Immature natural killer cell (primary cell): ENCODE results near the gene CNOT11. TPM values are rescaled to one million over a fixed set of nuclear protein-coding genes. Genes with fewer than 3 reads are reported as not detected.
A peak's percentile ranks its signal among the peaks of the same experiment; 100 is the strongest.
"Not testable (repeated sequence)": the region's sequence is repeated elsewhere in the genome, so short reads cannot be mapped to it uniquely, and the experiment has no call there.

Experiments used
- DNase-seq, 3 donors: peaks; one replicate each; pipeline ENCODE4 v3.0.0; 2022; ENCODE audit warnings: mixed read lengths in 1 of 3
- H3K27ac Mint-ChIP-seq, 6 donors: one replicate each; pipeline ENCODE4 v1.8.0; 2020; ENCODE audit warnings: mixed read lengths in 6 of 6, mild to moderate bottlenecking in 5 of 6, inconsistent platforms in 4 of 6, moderate library complexity in 3 of 6
- H3K27me3 Mint-ChIP-seq, 3 donors: one replicate each; pipeline ENCODE4 v1.8.0; 2020 to 2021; ENCODE audit warnings: low read depth in 3 of 3, mild to moderate bottlenecking in 3 of 3, mixed read lengths in 3 of 3, moderate library complexity in 3 of 3, inconsistent platforms in 1 of 3
- H3K36me3 Mint-ChIP-seq, 3 donors: one replicate each; pipeline ENCODE4 v1.8.0; 2020; ENCODE audit warnings: mixed read lengths in 3 of 3, inconsistent platforms in 2 of 3, mild to moderate bottlenecking in 2 of 3
- H3K4me1 Mint-ChIP-seq, 2 donors: one replicate each; pipeline ENCODE4 v1.8.0; 2020; ENCODE audit warnings: inconsistent platforms in 2 of 2, mild to moderate bottlenecking in 2 of 2, mixed read lengths in 2 of 2, moderate library complexity in 1 of 2
- H3K4me3 Mint-ChIP-seq, 5 donors: one replicate each; pipeline ENCODE4 v1.8.0; 2020; ENCODE audit warnings: mild to moderate bottlenecking in 5 of 5, mixed read lengths in 5 of 5, inconsistent platforms in 3 of 5, moderate library complexity in 3 of 5
- H3K9me3 Mint-ChIP-seq, 6 donors: one replicate each; pipeline ENCODE4 v1.8.0; 2020; ENCODE audit warnings: mild to moderate bottlenecking in 6 of 6, mixed read lengths in 6 of 6, inconsistent platforms in 4 of 6, moderate library complexity in 3 of 6
- polyA plus RNA-seq, 3 donors: library from polyadenylated mRNA; unstranded; fragments of 300-500 nt; fragmentation: Illumina TruSeq; gene quantifications; one replicate each; pipeline ENCODE4 v1.2.3, GENCODE V29; 2021

Gene CNOT11
- polyA plus RNA-seq, 3 donors from 2014 or later = 37.0 to 56.9 (median 39.3) TPM

GRCh38 chr2:101310834-101311695 is 58.4 kb downstream of the CNOT11 start:
- DNase-seq = peak in 2 of 3 donors; percentile 27 to 39
- Mint-ChIP-seq H3K27me3 (peaks cover 9 to 26% (median 20%) of the 10 kb centered on the region in 3 donors), H3K4me3 (peak overlapping the region; percentile 28 to 80 (median 63)), H3K36me3 (peaks cover 0 to under 1% (median 0%) of the 10 kb centered on the region in 3 donors), H3K9me3 (no peaks in the 10 kb centered on the region), H3K4me1 (peaks cover 64 to 68% of the 10 kb centered on the region in 2 donors), H3K27ac (peak overlapping the region; percentile 85 to 97 (median 92))

- Mint-ChIP-seq H3K36me3 (peaks cover 0 to 6% (median 4%) of the 10 kb centered on the region in 3 donors), H3K9me3 (no peaks in the 10 kb centered on the region), H3K27me3 (peaks cover 7 to 23% (median 19%) of the 10 kb centered on the region in 3 donors), H3K4me3 (peak overlapping the region; percentile 28 to 80 (median 63)), H3K4me1 (peaks cover 58 to 62% of the 10 kb centered on the region in 2 donors), H3K27ac (peak overlapping the region; percentile 85 to 97 (median 92))
- DNase-seq = no peak
These were observed 59.0 kb downstream of the CNOT11 start for GRCh38 chr2:101311696-101312017.

- not testable (repeated sequence) for H3K27me3 Mint-ChIP-seq, H3K36me3 Mint-ChIP-seq, H3K9me3 Mint-ChIP-seq, DNase-seq, H3K4me3 Mint-ChIP-seq, H3K27ac Mint-ChIP-seq
- peaks cover 24% of the 10 kb centered on the region in 2 donors for H3K4me1 Mint-ChIP-seq
These were observed 63.9 kb downstream of the CNOT11 start for GRCh38 chr2:101316568-101316967.

Other genes with a start within 250 kb of the CNOT11 start
- gene TBC1D8, start 101.5 kb upstream of the CNOT11 start, polyA plus RNA-seq = under 1 TPM in 2 of 3 donors, not detected in 1; 0.17 to 0.64 TPM
- gene RNF149, start 55.8 kb downstream of the CNOT11 start, polyA plus RNA-seq = 10 to 100 TPM; 45.5 to 79.9 (median 50.9) TPM
- not detected for gene CREG2, start 134.6 kb downstream of the CNOT11 start, polyA plus RNA-seq
- gene RFX8, start 222.2 kb downstream of the CNOT11 start, polyA plus RNA-seq = not detected